GM12878 (cell line): Measurements from ENCODE around the gene DNAJC11. TPM values are rescaled to one million over a fixed set of nuclear protein-coding genes. Genes with fewer than 3 reads are reported as not detected.

Experiments
- ATAC-seq: fragments of 200-7000 bp; cut with Tn5 transposase; 3 replicates; pipeline ENCODE4 v1.9.1; 2020; ENCODE audit warnings: mild to moderate bottlenecking, moderate library complexity
- BruUV-seq: library from RNA; stranded (reverse); fragments of 400-500 nt; replicated peaks from 2 replicates; lab custom pipeline; 2021; lab: Mats Ljungman, UMichigan
- CTCF ChIA-PET: fragments of 300-600 bp; sonication (Branson Sonifier 250); formaldehyde crosslinking; extraction: SDS; loops from one replicate; lab custom pipeline; 2021; ENCODE audit warnings: inconsistent platforms; lab: Yijun Ruan, JAX
- POLR2A ChIA-PET: fragments of 350-600 bp; formaldehyde crosslinking; extraction: SDS; loops from one replicate; lab custom pipeline; 2021; ENCODE audit warnings: inconsistent platforms; lab: Charles Lee
- RAD21 ChIA-PET: fragments of 300-600 bp; sonication (Branson Sonifier 250); formaldehyde crosslinking; loops from one replicate; lab custom pipeline; 2023; ENCODE audit warnings: antibody characterized with exemption; ENCODE audit not compliant: unreplicated experiment; lab: Charles Lee
- SMC1A ChIA-PET: fragments of 300-600 bp; sonication (Branson Sonifier 250); formaldehyde crosslinking; loops from one replicate; lab custom pipeline; 2023; ENCODE audit not compliant: unreplicated experiment, uncharacterized antibody; lab: Charles Lee
- DNase-seq: peaks from one replicate; pipeline ENCODE4 v3.0.0-alpha.2; 2011; ENCODE audit warnings: low read depth, low spot score
- FAIRE-seq: peaks from 3 replicates; lab custom pipeline; 2011; peaks lifted over from hg19 to GRCh38; lab: Jason Lieb, UNC
- H2AFZ ChIP-seq: 2 replicates; pipeline ENCODE4 v1.6.0; 2011; ENCODE audit warnings: low read depth, low read length, control low read depth; ENCODE audit not compliant: control insufficient read depth
- H3K27ac ChIP-seq: 2 replicates; pipeline ENCODE4 v1.5.1; 2011; ENCODE audit warnings: control low read depth; ENCODE audit not compliant: control insufficient read depth, insufficient read depth
- H3K27me3 ChIP-seq, 2 experiments: replicated peaks in 1 of 2; 2 replicates each; pipeline versions ENCODE4 v1.6.0 to v1.6.1; 2011; ENCODE audit warnings: low read length in 1 of 2; ENCODE audit not compliant: control insufficient read depth in 2 of 2, insufficient read depth in 2 of 2
- H3K36me3 ChIP-seq, 2 experiments: 2 replicates each; pipeline ENCODE4 v1.5.1; 2011; ENCODE audit warnings: low read length in 1 of 2; ENCODE audit not compliant: control insufficient read depth in 2 of 2, insufficient read depth in 2 of 2
- H3K4me1 ChIP-seq: 2 replicates; pipeline ENCODE4 v1.6.1; 2011; ENCODE audit warnings: mild to moderate bottlenecking, low read length, moderate library complexity, mixed read lengths; ENCODE audit not compliant: control insufficient read depth, insufficient read depth
- H3K4me2 ChIP-seq: 2 replicates; pipeline ENCODE4 v1.6.0; 2011; ENCODE audit warnings: control low read depth; ENCODE audit not compliant: control insufficient read depth, insufficient read depth
- H3K4me3 ChIP-seq: fragments of 200-600 bp; sonication (generic); 2 replicates; pipeline ENCODE4 v1.5.1; 2016
- H3K79me2 ChIP-seq: 2 replicates; pipeline ENCODE4 v1.6.0; 2011; ENCODE audit warnings: low read length; ENCODE audit not compliant: control insufficient read depth, insufficient read depth
- H3K9ac ChIP-seq: 2 replicates; pipeline ENCODE4 v1.8.0; 2011; ENCODE audit warnings: low read length, control low read depth, mixed read lengths; ENCODE audit not compliant: control insufficient read depth, insufficient read depth
- H3K9me3 ChIP-seq: replicated peaks from 3 replicates; pipeline ENCODE4 v1.5.1; 2011; ENCODE audit warnings: mild to moderate bottlenecking, low read length; ENCODE audit not compliant: control insufficient read depth, insufficient read depth
- H4K20me1 ChIP-seq: 2 replicates; pipeline ENCODE4 v1.6.0; 2011; ENCODE audit not compliant: control insufficient read depth, insufficient read depth
- CHD2 ChIP-seq: IDR thresholded peaks from 2 replicates; pipeline ENCODE4 v1.6.1; 2011; ENCODE audit warnings: low read depth, low read length, improper control_type of control experiment, borderline replicate concordance
- DPF2 ChIP-seq: fragments of 450-650 bp; IDR thresholded peaks from 2 replicates; pipeline ENCODE4 v1.6.1; 2017; ENCODE audit warnings: mild to moderate bottlenecking
- IKZF1 ChIP-seq: fragments of 450-650 bp; conservative IDR thresholded peaks from 2 replicates; pipeline ENCODE4 v1.6.1; 2017; ENCODE audit warnings: antibody characterized with exemption, mild to moderate bottlenecking
- KDM1A ChIP-seq: fragments of 200-600 bp; sonication (generic); IDR thresholded peaks from 2 replicates; pipeline ENCODE4 v1.6.1; 2016; ENCODE audit warnings: borderline replicate concordance
- MEF2B ChIP-seq: fragments of 450-650 bp; IDR thresholded peaks from 2 replicates; pipeline ENCODE4 v1.6.1; 2018; ENCODE audit warnings: mild to moderate bottlenecking, moderate library complexity; ENCODE audit not compliant: partially characterized antibody, poor library complexity, severe bottlenecking
- NR2C1 ChIP-seq: fragments of 450-650 bp; IDR thresholded peaks from 2 replicates; pipeline ENCODE4 v1.6.1; 2017; ENCODE audit warnings: antibody characterized with exemption, mild to moderate bottlenecking, moderate library complexity
- SMAD5 ChIP-seq: IDR thresholded peaks from 2 replicates; pipeline ENCODE4 v1.6.1; 2016; ENCODE audit warnings: antibody characterized with exemption, low read depth
- SREBF1 ChIP-seq: IDR thresholded peaks from 2 replicates; pipeline ENCODE4 v1.6.1; 2012; ENCODE audit warnings: mild to moderate bottlenecking, low read length
- SREBF2 ChIP-seq: IDR thresholded peaks from 2 replicates; pipeline ENCODE4 v1.6.1; 2012; ENCODE audit warnings: mild to moderate bottlenecking, low read length
- WGBS: methylation state at CpG from one replicate; pipeline ENCODE4 v1.1.6; 2016; ENCODE audit warnings: low lambda C conversion rate; ENCODE audit not compliant: insufficient replicate concordance, insufficient coverage; ENCODE audit errors: missing lambda C conversion rate; 5-methylcytosine and 5-hydroxymethylcytosine counted together
- in situ Hi-C: fragments of 300-500 bp; cut with MboI; formaldehyde crosslinking; loops from 9 replicates; pipeline ENCODE4 v1.14.3; 2018; ENCODE audit warnings: mixed read lengths
- intact Hi-C: fragments of 100-400 bp; cut with micrococcal nuclease; formaldehyde crosslinking; loops from one replicate; pipeline ENCODE4 v1.14.2; 2022; ENCODE audit not compliant: unreplicated experiment
- polyA plus RNA-seq, 11 experiments: library from polyadenylated mRNA; depleted of rRNA in 4 of 11; unstranded in 6 of 11; stranded (reverse) in 5 of 11; fragments of >200 nt; fragmentation: Nextera tagmentation in 4 of 11; fragmentation: Illumina TruSeq in 1 of 11; extraction: Ambion mirVana in 4 of 11; extraction: Trizol in 1 of 11; gene quantifications; 1 replicate in 1 of 11; 2 replicates in 10 of 11; pipeline versions ENCODE4 v1.2.1 to v1.2.3, GENCODE V29; 2011 to 2016; ENCODE audit warnings: inconsistent platforms in 2 of 11, missing spikeins in 2 of 11, low read depth in 1 of 11
- total RNA-seq, 4 experiments: library from RNA; depleted of rRNA in 3 of 4; stranded (reverse); fragments of >200 nt in 3 of 4; fragmentation: Illumina TruSeq in 1 of 4; extraction: Trizol in 1 of 4; gene quantifications; 2 replicates each; pipeline versions ENCODE4 v1.2.1 to v1.2.3, GENCODE V29; 2013 to 2021
- TF ChIP-seq, protein P1 (sequence below): IDR thresholded peaks from 2 replicates; pipeline ENCODE4 v1.6.1; 2011; ENCODE audit warnings: borderline replicate concordance, low read depth, mild to moderate bottlenecking, moderate library complexity, mixed read lengths, low read length; ENCODE audit not compliant: insufficient read depth; ENCODE audit errors: extremely low read length
- TF ChIP-seq, protein P2 (sequence below): fragments of 450-650 bp; IDR thresholded peaks from 2 replicates; pipeline ENCODE4 v1.6.1; 2018; ENCODE audit warnings: mild to moderate bottlenecking, low read depth, moderate library complexity; ENCODE audit not compliant: partially characterized antibody

The DNAJC11 gene
- total and polyA plus RNA-seq, 10 of the 15 experiments (the other 5 are each of a cell fraction or from before 2014, with no cell fraction given), result 5.0 to 58.8 (median 39.5) TPM

DNA sequence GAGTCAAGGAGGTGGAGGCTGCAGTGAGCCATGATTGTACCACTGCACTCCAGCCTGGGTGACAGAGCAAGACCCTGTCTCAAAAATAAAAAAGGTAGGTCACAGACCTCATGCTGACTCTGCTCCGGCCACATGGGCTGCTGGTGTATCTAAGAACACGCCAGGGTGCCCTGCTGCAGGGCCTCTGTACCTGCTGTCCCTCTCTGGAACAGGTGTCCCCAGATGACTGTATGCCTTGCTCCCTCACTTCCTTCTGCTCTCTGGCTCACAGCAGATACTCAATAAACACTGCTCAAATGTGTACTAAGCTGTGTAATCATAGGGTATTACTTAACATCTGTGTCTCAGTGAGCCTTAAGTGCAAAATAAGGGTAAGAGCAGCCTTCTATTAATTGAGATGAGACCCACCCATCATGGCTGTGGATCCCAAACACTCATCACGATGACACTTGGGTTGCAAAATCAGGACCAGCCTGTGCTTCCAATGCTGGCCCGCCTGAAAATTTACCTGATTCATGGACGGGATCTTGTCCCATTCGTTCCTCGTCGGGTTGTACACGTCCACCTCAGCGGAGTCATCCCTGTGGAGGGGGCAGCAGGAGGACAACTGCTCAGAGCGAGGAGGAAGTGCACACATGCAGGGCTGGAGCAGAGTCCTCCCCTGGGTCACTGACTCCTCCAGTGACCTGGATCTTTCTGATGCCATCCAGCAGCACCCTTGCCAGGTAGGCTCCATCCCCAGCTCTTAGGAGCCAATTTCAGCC, 106.5 kb downstream of the DNAJC11 start:
- ATAC-seq (no peak), FAIRE-seq (no peak), DNase-seq (no peak)
- Histone ChIP-seq H3K27me3 (no peaks in the 10 kb centered on the region), H4K20me1 (no peaks in the 10 kb centered on the region), H3K27ac (no peak overlapping the region), H3K4me2 (no peak overlapping the region), H3K4me1 (peaks cover 9% of the 10 kb centered on the region), H3K36me3 (peaks cover 10 to 24% of the 10 kb centered on the region in 2 experiments), H3K79me2 (peaks cover 14% of the 10 kb centered on the region), H3K4me3 (no peak overlapping the region), H2AFZ (no peak overlapping the region), H3K9me3 (no peaks in the 10 kb centered on the region), H3K9ac (no peak overlapping the region)
- ChIA-PET SMC1A (no interaction called here), RAD21 (no interaction called here), POLR2A (no interaction called here), CTCF (no interaction called here)
- BruUV-seq, result no TSS peak
- in situ Hi-C loops, result no loop called here
- intact Hi-C loops, result no loop called here
- TF ChIP-seq IKZF1, result no peak
- no peak for TF ChIP-seq SREBF1
- TF ChIP-seq DPF2, result no peak
- TF ChIP-seq NR2C1, result no peak
- no peak for TF ChIP-seq MEF2B
- TF ChIP-seq, protein P1, sequence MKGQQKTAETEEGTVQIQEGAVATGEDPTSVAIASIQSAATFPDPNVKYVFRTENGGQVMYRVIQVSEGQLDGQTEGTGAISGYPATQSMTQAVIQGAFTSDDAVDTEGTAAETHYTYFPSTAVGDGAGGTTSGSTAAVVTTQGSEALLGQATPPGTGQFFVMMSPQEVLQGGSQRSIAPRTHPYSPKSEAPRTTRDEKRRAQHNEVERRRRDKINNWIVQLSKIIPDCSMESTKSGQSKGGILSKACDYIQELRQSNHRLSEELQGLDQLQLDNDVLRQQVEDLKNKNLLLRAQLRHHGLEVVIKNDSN, result no peak
- no peak for TF ChIP-seq SREBF2
- no peak for TF ChIP-seq SMAD5
- TF ChIP-seq, protein P2, sequence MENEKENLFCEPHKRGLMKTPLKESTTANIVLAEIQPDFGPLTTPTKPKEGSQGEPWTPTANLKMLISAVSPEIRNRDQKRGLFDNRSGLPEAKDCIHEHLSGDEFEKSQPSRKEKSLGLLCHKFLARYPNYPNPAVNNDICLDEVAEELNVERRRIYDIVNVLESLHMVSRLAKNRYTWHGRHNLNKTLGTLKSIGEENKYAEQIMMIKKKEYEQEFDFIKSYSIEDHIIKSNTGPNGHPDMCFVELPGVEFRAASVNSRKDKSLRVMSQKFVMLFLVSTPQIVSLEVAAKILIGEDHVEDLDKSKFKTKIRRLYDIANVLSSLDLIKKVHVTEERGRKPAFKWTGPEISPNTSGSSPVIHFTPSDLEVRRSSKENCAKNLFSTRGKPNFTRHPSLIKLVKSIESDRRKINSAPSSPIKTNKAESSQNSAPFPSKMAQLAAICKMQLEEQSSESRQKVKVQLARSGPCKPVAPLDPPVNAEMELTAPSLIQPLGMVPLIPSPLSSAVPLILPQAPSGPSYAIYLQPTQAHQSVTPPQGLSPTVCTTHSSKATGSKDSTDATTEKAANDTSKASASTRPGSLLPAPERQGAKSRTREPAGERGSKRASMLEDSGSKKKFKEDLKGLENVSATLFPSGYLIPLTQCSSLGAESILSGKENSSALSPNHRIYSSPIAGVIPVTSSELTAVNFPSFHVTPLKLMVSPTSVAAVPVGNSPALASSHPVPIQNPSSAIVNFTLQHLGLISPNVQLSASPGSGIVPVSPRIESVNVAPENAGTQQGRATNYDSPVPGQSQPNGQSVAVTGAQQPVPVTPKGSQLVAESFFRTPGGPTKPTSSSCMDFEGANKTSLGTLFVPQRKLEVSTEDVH, result no peak
- TF ChIP-seq CHD2, result no peak
- no peak for TF ChIP-seq KDM1A
- 96% methylated on average over 11 of the region's 11 CpGs for WGBS
